Nucleus accumbens (tissue), 56 donors: ENCODE results near the gene DPP10.

ENCODE experiments used
- DNase-seq, 56 donors: peaks; one replicate each; lab custom pipeline; 2025; lab: John Stamatoyannopoulos, UW

The DPP10 gene

GRCh38 chr2:114786901-114787300 is 344.5 kb downstream of the DPP10 start:
- no peak for DNase-seq

- DNase-seq, result no peak
Measured at GRCh38 chr2:114787486-114787885, 345.0 kb downstream of the DPP10 start.

GRCh38 chr2:114789989-114790388 is 347.5 kb downstream of the DPP10 start:
- no peak for DNase-seq

- DNase-seq, result no peak
Measured at GRCh38 chr2:114797540-114797939, 355.1 kb downstream of the DPP10 start.

GRCh38 chr2:114797942-114798341 is 355.5 kb downstream of the DPP10 start:
- DNase-seq, result no peak

- no peak for DNase-seq
Measured at GRCh38 chr2:114800371-114800770, 357.9 kb downstream of the DPP10 start.

- DNase-seq, result no peak
Measured at GRCh38 chr2:114805195-114805594, 362.8 kb downstream of the DPP10 start.

- DNase-seq, result no peak
Measured at GRCh38 chr2:114810092-114810491, 367.7 kb downstream of the DPP10 start.

GRCh38 chr2:114812261-114812660 is 369.8 kb downstream of the DPP10 start:
- no peak for DNase-seq

- no peak for DNase-seq
Measured at GRCh38 chr2:114814355-114814754, 371.9 kb downstream of the DPP10 start.

- no peak for DNase-seq
Measured at GRCh38 chr2:114821055-114821454, 378.6 kb downstream of the DPP10 start.

- DNase-seq, result no peak
Measured at GRCh38 chr2:114843963-114844362, 401.5 kb downstream of the DPP10 start.

- DNase-seq, result no peak
Measured at GRCh38 chr2:114857196-114857595, 414.8 kb downstream of the DPP10 start.

GRCh38 chr2:114859726-114860510 is 417.5 kb downstream of the DPP10 start:
- no peak for DNase-seq

GRCh38 chr2:114862243-114862642 is 419.8 kb downstream of the DPP10 start:
- DNase-seq, result no peak

- DNase-seq, result no peak
Measured at GRCh38 chr2:114864901-114865300, 422.5 kb downstream of the DPP10 start.

- no peak for DNase-seq
Measured at GRCh38 chr2:114880046-114880445, 437.6 kb downstream of the DPP10 start.

GRCh38 chr2:114919985-114920384 is 477.5 kb downstream of the DPP10 start:
- no peak for DNase-seq

GRCh38 chr2:114922076-114922475 is 479.6 kb downstream of the DPP10 start:
- DNase-seq, result no peak

- DNase-seq, result no peak
Measured at GRCh38 chr2:114925296-114926255, 483.1 kb downstream of the DPP10 start.

GRCh38 chr2:114926303-114926702 is 483.9 kb downstream of the DPP10 start:
- DNase-seq, result no peak

- no peak for DNase-seq
Measured at GRCh38 chr2:114929225-114929624, 486.8 kb downstream of the DPP10 start.
